Stimulated activated CD4-positive, alpha-beta T cell treated with anti-CD3 and anti-CD28 coated beads, Interleukin-4, amount 100 ng/mL, for 4 hours (primary cell): Measurements from ENCODE around the gene SIRT4.
A peak's percentile ranks its signal among the peaks of the same experiment; 100 is the strongest.
"Not testable (repeated sequence)": the region's sequence is repeated elsewhere in the genome, so short reads cannot be mapped to it uniquely, and the experiment has no call there.

Experiments
- DNase-seq, 2 experiments: peaks; one replicate each; pipeline ENCODE4 v3.0.0-alpha.2; 2020

Gene SIRT4

GRCh38 chr12:120336392-120336791, 34.3 kb downstream of the SIRT4 start:
- DNase-seq = not testable (repeated sequence)

GRCh38 chr12:120337730-120338129, 35.6 kb downstream of the SIRT4 start:
- DNase-seq = no peak

- DNase-seq = no peak
These were observed 37.1 kb downstream of the SIRT4 start for GRCh38 chr12:120339256-120339655.

- no peak for DNase-seq
These were observed 40.3 kb downstream of the SIRT4 start for GRCh38 chr12:120342175-120343038.

GRCh38 chr12:120343039-120343537, 41.0 kb downstream of the SIRT4 start:
- DNase-seq = no peak

- no peak for DNase-seq
These were observed 41.6 kb downstream of the SIRT4 start for GRCh38 chr12:120343692-120344091.

- no peak for DNase-seq
These were observed 43.9 kb downstream of the SIRT4 start for GRCh38 chr12:120346031-120346430.

- DNase-seq = no peak
These were observed 44.6 kb downstream of the SIRT4 start for GRCh38 chr12:120346681-120347080.

GRCh38 chr12:120347766-120348165, 45.6 kb downstream of the SIRT4 start:
- DNase-seq = no peak

- DNase-seq = no peak
These were observed 48.6 kb downstream of the SIRT4 start for GRCh38 chr12:120350576-120351350.

GRCh38 chr12:120352117-120352516, 50.0 kb downstream of the SIRT4 start:
- DNase-seq = no peak

- no peak for DNase-seq
These were observed 51.0 kb downstream of the SIRT4 start for GRCh38 chr12:120353136-120353535.

- DNase-seq = no peak
These were observed 51.6 kb downstream of the SIRT4 start for GRCh38 chr12:120353556-120354317.

- peak; percentile 71 to 80 for DNase-seq
These were observed 54.5 kb downstream of the SIRT4 start for GRCh38 chr12:120356567-120357030.

- no peak for DNase-seq
These were observed 55.0 kb downstream of the SIRT4 start for GRCh38 chr12:120357104-120357503.

GRCh38 chr12:120358412-120359100, 56.4 kb downstream of the SIRT4 start:
- no peak for DNase-seq

GRCh38 chr12:120359128-120359527, 57.0 kb downstream of the SIRT4 start:
- no peak for DNase-seq

- no peak for DNase-seq
These were observed 59.5 kb downstream of the SIRT4 start for GRCh38 chr12:120361506-120362208.
